PC-3 (cell line): Measurements from ENCODE around the gene SYPL1.

Source experiments
- EZH2phosphoT487 ChIP-seq: fragments of 300-600 bp; sonication (generic); IDR thresholded peaks from 2 replicates; pipeline ENCODE4 v1.6.1; 2018; ENCODE audit warnings: mild to moderate bottlenecking, antibody characterized with exemption, low read length, borderline replicate concordance
- TF ChIP-seq, protein P1 (sequence below): fragments of 300-600 bp; sonication (generic); conservative IDR thresholded peaks from 2 replicates; pipeline ENCODE4 v1.5.1; 2017; ENCODE audit warnings: antibody characterized with exemption, low read depth, mild to moderate bottlenecking, low read length

DNA sequence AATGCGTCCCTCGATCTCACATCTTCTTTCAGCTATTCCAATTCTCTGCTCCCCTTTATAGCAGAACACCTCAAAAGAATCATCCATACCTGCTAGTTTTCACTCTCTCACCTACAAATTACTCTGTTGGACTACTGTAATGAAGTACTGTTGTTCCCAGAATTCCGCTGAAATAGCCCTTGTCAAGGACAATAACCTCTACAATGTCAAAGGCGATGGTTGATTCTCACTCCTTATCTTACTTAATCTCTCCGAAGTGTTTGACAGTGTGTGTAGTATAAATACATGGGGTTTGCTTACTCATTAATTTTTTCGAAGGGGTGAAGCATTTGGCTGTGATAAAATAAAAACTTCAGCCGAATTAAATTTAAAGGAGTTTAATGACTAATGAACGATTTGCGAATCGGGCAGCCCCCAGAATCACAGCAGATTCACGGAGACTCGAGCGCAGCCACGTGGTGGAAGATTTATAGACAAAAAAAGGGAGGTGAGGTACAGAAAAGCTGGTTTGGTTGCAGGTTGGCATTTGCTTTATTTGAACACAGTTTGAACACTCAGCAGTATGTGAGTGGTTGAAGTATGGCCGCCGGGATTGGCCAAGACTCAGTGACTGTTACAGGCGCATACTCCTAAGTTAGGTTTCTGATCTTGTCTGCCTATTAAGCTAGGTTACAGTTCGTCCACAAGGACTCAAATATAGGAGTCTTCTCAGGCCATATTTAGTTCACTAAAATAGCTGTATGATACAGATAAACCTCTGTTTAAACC lies 29.8 kb downstream of the SYPL1 start:
- no peak for TF ChIP-seq EZH2phosphoT487
- TF ChIP-seq, protein P1, sequence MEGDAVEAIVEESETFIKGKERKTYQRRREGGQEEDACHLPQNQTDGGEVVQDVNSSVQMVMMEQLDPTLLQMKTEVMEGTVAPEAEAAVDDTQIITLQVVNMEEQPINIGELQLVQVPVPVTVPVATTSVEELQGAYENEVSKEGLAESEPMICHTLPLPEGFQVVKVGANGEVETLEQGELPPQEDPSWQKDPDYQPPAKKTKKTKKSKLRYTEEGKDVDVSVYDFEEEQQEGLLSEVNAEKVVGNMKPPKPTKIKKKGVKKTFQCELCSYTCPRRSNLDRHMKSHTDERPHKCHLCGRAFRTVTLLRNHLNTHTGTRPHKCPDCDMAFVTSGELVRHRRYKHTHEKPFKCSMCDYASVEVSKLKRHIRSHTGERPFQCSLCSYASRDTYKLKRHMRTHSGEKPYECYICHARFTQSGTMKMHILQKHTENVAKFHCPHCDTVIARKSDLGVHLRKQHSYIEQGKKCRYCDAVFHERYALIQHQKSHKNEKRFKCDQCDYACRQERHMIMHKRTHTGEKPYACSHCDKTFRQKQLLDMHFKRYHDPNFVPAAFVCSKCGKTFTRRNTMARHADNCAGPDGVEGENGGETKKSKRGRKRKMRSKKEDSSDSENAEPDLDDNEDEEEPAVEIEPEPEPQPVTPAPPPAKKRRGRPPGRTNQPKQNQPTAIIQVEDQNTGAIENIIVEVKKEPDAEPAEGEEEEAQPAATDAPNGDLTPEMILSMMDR: no peak
